Measurements from ENCODE around the gene RBP5.

GRCh38 chr12:7101047-7101693 is 27.5 kb downstream of the RBP5 start:
- TF ChIP-seq, protein P1, sequence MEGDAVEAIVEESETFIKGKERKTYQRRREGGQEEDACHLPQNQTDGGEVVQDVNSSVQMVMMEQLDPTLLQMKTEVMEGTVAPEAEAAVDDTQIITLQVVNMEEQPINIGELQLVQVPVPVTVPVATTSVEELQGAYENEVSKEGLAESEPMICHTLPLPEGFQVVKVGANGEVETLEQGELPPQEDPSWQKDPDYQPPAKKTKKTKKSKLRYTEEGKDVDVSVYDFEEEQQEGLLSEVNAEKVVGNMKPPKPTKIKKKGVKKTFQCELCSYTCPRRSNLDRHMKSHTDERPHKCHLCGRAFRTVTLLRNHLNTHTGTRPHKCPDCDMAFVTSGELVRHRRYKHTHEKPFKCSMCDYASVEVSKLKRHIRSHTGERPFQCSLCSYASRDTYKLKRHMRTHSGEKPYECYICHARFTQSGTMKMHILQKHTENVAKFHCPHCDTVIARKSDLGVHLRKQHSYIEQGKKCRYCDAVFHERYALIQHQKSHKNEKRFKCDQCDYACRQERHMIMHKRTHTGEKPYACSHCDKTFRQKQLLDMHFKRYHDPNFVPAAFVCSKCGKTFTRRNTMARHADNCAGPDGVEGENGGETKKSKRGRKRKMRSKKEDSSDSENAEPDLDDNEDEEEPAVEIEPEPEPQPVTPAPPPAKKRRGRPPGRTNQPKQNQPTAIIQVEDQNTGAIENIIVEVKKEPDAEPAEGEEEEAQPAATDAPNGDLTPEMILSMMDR (IDR thresholded peaks at IDR 0.05): no peak
- TF ChIP-seq POLR2A (IDR thresholded peaks at IDR 0.05) (no peak), EP300 (IDR thresholded peaks at IDR 0.05) (no peak)
